Activated T-helper 2 cell treated with anti-CD3 and anti-CD28 coated beads, Interferon-gamma antibody, Interleukin-2, Interleukin-4, amounts not matched to agents 10 μg/mL and 5 μg/mL and 100 μg/mL, durations not matched to agents 14 hours and 24 hours and 36 hours (primary cell): ENCODE results near the gene DTD1. TPM values are rescaled to one million over a fixed set of nuclear protein-coding genes. Genes with fewer than 3 reads are reported as not detected.

Experiments
- DNase-seq: peaks from one replicate; pipeline ENCODE4 v3.0.0; 2021; ENCODE audit warnings: low spot score
- H3K27ac Mint-ChIP-seq: one replicate; pipeline ENCODE4 v1.8.0; 2021; ENCODE audit warnings: mixed read lengths
- H3K27me3 Mint-ChIP-seq: one replicate; pipeline ENCODE4 v1.8.0; 2021; ENCODE audit warnings: low read depth, mixed read lengths
- H3K36me3 Mint-ChIP-seq: one replicate; pipeline ENCODE4 v1.8.0; 2021; ENCODE audit warnings: low read depth, mixed read lengths
- H3K4me1 Mint-ChIP-seq: one replicate; pipeline ENCODE4 v1.8.0; 2021; ENCODE audit warnings: low read depth, mixed read lengths
- H3K4me3 Mint-ChIP-seq: one replicate; pipeline ENCODE4 v1.8.0; 2021; ENCODE audit warnings: low read depth, mild to moderate bottlenecking, moderate library complexity, mixed read lengths
- H3K9me3 Mint-ChIP-seq: one replicate; pipeline ENCODE4 v1.8.0; 2021; ENCODE audit warnings: mixed read lengths
- intact Hi-C: fragments of 100-400 bp; cut with micrococcal nuclease; formaldehyde crosslinking; loops from one replicate; pipeline ENCODE4 v1.15.1; 2023
- total RNA-seq: library from RNA; stranded (reverse); gene quantifications from 2 replicates; pipeline ENCODE4 v1.2.3, GENCODE V29; 2022

Gene DTD1
- total RNA-seq, 1 donor from 2014 or later: 50.3 TPM

DNA sequence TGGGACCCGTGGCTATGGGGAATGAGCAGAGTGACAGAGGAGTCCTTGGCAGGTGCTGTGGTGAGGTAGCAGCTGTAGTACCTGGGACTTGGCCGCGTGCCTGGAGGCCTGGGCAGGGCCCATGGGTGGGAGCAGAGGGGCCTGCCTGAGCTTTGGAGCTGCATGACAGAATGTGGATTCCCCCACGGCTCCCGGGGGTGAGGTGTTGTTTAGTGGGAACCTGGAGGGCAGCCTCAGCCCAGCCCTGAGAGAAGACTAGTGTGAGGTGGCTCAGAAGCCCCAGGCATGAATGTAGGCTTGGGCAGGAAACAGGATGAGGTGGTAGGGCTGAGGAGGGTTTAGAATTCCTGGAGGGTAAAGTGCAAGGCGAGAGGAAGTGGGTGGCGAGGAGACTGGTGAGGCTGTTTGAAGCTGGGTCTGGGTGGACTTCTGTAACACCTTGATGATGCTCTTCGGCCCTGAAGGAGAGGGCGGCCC, 139.2 kb downstream of the DTD1 start:
- DNase-seq: no peak
- intact Hi-C loops: no loop called here
- Mint-ChIP-seq H3K9me3 (no peaks in the 10 kb centered on the region), H3K27me3 (no peaks in the 10 kb centered on the region), H3K4me3 (no peak overlapping the region), H3K27ac (no peak overlapping the region), H3K4me1 (peaks cover 7% of the 10 kb centered on the region), H3K36me3 (no peaks in the 10 kb centered on the region)

DNA sequence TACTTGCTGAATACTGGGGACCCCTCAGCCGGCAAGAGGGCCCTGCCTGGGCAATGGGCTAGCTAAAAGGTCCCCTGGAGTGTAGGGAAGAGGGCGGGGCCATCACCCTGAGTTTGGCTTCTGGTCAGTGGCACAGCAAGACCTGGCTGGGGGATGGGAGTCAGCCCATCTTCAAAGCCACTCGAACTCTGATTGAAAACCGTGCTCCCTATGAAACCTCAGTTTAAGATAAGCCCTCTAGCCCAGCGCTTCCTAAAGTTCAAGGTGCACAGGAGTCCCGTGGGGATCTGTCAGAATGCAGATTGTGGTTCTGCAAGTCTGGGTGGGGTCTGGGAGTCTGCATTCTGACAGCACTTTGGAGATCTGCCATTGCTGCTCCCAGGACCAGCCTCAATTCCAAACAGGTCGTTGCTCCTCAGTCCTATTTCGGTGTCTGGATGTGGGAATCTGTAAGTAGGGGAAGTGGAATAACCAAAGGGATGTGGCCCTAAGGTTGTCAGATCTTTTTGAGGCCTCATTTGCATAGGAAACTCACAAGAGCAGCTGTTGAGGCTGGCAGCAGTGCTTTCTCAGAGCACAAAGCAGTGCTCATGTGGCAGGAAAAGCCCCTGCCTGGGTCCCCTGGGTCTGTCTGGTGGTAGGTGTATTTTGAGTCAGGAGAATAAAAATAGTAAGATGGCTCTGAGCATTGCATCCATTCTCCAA, 140.5 kb downstream of the DTD1 start:
- Mint-ChIP-seq H3K27me3 (no peaks in the 10 kb centered on the region), H3K27ac (no peak overlapping the region), H3K9me3 (no peaks in the 10 kb centered on the region), H3K4me3 (no peak overlapping the region), H3K36me3 (no peaks in the 10 kb centered on the region), H3K4me1 (peaks cover 7% of the 10 kb centered on the region)
- no peak for DNase-seq
- intact Hi-C loops: no loop called here

DNA sequence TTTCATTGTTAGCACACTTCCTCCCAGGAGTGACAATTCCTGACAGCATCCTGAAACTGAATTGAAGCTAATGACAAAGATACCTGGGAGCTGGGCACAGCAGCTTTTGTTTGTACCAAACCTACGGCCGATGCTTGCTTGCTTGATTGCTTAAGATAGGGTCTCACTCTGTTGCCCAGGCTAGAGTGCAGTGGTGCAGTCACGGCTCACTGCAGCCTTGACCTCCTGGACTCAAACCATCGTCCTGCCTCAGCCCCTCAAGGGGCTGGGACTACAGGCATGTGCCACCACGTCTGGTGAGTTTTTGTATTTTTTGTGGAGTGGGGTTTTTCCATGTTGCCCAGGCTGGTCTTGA, 141.0 kb downstream of the DTD1 start:
- Mint-ChIP-seq H3K9me3 (no peaks in the 10 kb centered on the region), H3K36me3 (no peaks in the 10 kb centered on the region), H3K27ac (no peak overlapping the region), H3K4me1 (peaks cover 7% of the 10 kb centered on the region), H3K4me3 (no peak overlapping the region), H3K27me3 (no peaks in the 10 kb centered on the region)
- DNase-seq: no peak
- intact Hi-C loops: no loop called here

DNA sequence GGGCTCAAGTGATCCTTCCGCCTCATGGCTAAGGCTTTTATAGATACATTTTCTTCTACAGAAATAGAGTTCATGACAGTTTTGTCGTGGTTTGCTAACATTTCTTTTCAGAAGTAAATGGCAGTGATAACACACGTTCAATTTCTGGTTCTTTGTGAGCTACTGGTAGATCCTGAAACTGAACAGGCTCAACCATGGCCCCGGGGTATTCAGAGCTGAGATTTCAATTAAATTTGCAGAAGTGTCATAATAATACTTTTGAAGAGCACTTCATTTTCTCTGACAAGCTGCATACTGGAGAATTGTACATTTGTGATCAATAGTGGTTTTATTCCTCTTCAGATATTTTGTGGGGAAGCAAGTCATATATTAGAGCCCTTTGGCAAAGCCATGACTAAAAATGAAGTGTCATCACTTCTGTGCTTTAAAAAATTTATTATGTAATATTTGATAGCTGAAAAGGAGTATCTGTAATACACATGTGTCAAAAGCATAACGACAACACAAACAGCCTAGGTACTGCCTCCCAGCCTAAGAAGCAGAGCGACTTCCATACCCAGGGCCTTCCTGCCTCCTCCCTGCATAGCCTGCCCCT, 141.5 kb downstream of the DTD1 start:
- intact Hi-C loops: no loop called here
- Mint-ChIP-seq H3K27me3 (no peaks in the 10 kb centered on the region), H3K9me3 (no peaks in the 10 kb centered on the region), H3K4me1 (peaks cover 7% of the 10 kb centered on the region), H3K27ac (no peak overlapping the region), H3K36me3 (no peaks in the 10 kb centered on the region), H3K4me3 (no peak overlapping the region)
- DNase-seq: no peak

DNA sequence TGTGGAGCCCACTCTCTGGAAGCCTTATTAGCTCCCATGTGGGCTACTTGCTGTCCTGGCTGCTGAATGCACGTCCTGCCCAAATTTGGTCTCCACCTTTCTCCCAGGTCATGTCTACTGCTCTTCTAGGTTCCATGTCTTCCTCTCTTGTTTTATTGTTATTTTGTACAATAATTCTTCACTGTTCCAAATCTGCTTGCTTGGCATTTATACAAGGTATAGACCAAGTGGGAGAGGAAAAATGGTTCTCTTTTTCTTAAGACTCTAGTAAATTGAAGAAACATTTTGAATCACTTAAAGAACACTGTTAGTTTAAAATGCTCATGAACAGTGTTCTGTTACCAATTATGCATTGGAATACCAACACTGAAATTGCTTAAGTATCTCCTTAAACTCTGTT, 144.1 kb downstream of the DTD1 start:
- intact Hi-C loops: no loop called here
- H3K27me3 Mint-ChIP-seq: no peaks in the 10 kb centered on the region
- DNase-seq: no peak
- H3K36me3 Mint-ChIP-seq: no peaks in the 10 kb centered on the region
- no peak overlapping the region for H3K4me3 Mint-ChIP-seq
- no peaks in the 10 kb centered on the region for H3K9me3 Mint-ChIP-seq
- H3K4me1 Mint-ChIP-seq: peaks cover 6% of the 10 kb centered on the region
- H3K27ac Mint-ChIP-seq: no peak overlapping the region

DNA sequence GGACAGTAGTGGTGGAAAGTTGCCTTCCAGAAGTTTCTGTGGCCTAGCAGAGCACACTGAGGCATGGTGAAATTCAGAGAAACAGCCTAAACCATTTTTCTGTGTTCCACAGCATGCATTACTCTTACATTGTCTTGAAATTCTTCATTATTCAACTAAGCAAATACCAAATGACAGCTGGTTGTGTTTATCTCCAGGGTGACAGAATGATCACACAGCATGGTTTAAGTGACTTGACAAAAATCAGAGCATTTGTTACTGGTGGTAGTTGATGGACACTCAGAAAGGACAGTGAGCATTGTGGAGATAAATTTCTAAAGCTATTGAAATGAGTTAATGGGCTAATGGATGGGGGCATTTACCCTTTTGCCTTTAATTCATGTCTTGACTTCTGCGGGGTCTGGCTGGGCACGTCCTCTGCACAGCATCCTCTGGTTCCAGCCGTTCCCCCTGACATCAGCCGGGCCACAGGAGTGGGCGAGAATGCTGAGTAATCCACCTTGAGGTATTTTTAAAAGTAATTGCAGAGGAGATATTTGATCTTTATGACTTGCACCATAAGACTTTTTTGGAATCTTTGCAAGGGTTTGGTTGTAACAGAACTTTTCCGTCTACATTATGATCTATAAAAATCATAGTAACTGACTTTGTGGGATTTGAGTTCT, 146.8 kb downstream of the DTD1 start:
- intact Hi-C loops: no loop called here
- H3K4me3 Mint-ChIP-seq: no peak overlapping the region

DNA sequence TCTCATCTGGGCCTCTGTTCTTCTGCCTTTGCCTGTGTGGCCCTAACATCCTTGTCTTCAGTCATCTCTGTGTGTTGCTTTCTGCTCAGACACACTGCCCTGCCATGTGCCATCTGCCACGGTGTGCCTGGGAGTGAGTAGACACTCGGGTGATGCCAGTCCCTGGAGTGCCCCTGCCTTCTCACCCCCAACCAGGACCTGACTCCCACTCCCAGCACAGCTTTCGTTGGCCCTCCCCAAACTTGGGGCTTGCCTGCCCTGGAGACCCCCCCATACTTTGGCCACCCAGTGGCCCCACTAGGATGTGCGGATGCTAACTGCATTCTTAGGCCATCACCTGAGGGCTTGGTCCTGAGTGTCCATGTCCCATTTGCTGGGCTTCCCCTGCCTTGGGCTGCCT, 149.3 kb downstream of the DTD1 start:
- Mint-ChIP-seq H3K4me1 (no peaks in the 10 kb centered on the region), H3K27ac (no peak overlapping the region), H3K4me3 (no peak overlapping the region), H3K9me3 (no peaks in the 10 kb centered on the region), H3K27me3 (no peaks in the 10 kb centered on the region), H3K36me3 (no peaks in the 10 kb centered on the region)
- intact Hi-C loops: no loop called here
- DNase-seq: no peak

More for the DNA sequence above, 146.8 kb downstream of the DTD1 start:
- Mint-ChIP-seq H3K27me3 (no peaks in the 10 kb centered on the region), H3K36me3 (no peaks in the 10 kb centered on the region), H3K27ac (no peak overlapping the region), H3K4me1 (peaks cover 2% of the 10 kb centered on the region), H3K9me3 (no peaks in the 10 kb centered on the region)
- no peak for DNase-seq

DNA sequence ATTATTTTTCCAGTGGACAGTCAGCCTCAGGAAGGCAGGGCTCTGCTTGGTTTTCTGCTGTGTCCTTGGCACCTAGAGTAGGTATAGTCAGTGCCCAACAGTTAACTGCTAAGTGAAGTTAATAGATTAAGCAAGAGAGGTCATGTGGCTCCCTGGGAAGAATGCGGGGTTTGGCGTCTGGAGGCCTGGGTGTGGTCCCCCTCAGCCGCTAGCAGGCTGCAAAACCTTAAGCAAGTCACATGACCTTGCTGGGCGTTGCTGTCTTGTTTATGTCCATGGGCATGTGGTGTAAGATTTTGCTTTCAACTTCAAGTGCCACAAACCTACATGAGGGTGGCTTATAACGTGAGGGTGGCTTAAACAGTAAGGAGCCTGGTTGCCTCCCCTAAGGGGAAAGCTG, 150.2 kb downstream of the DTD1 start:
- Mint-ChIP-seq H3K4me1 (no peaks in the 10 kb centered on the region), H3K27ac (no peak overlapping the region), H3K4me3 (no peak overlapping the region), H3K9me3 (no peaks in the 10 kb centered on the region), H3K27me3 (no peaks in the 10 kb centered on the region), H3K36me3 (no peaks in the 10 kb centered on the region)
- intact Hi-C loops: no loop called here
- no peak for DNase-seq

DNA sequence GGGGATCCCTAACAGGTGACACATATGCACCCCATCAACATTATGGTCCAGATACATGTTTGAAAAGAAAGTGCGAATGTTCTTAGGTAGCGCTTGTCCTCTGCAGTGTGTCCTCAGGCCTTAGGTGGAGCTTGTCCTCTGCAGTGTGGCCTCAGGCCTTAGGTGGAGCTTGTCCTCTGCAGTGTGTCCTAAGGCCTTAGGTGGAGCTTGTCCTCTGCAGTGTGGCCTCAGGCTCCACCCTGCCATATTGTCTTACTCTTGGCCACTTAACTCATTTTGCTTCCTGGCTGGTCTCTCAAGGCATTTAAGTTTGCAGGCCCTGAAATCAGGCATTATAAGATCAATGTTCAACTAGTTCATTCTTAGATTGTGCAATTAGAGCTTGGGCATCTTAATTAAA, 151.0 kb downstream of the DTD1 start:
- intact Hi-C loops: no loop called here
- no peak overlapping the region for H3K4me3 Mint-ChIP-seq

DNA sequence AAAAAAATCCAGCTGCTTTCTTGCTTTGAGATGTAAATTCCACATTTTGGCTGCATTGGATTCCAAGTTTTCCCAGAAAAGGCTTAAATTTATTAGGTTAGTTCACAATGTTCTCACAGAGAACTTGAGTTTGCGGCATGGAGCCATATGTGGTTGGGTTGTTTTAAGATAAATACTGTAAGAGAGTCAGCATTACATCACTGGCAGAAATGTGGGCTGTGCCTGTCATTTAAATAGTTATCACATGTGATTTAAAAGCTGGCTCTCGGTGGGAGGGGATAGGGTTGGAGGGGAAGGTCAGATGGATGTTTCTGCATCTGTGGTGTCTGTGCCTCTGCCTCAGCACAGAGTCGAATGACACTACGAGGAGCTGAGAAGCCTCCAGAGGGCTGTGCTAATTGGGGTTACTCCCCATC, 151.9 kb downstream of the DTD1 start:
- DNase-seq: no peak
- Mint-ChIP-seq H3K27me3 (no peaks in the 10 kb centered on the region), H3K4me1 (no peaks in the 10 kb centered on the region), H3K9me3 (no peaks in the 10 kb centered on the region), H3K4me3 (no peak overlapping the region), H3K36me3 (no peaks in the 10 kb centered on the region), H3K27ac (no peak overlapping the region)
- intact Hi-C loops: no loop called here

More for the DNA sequence above, 151.0 kb downstream of the DTD1 start:
- no peaks in the 10 kb centered on the region for H3K9me3 Mint-ChIP-seq
- no peak overlapping the region for H3K27ac Mint-ChIP-seq
- no peaks in the 10 kb centered on the region for H3K4me1 Mint-ChIP-seq
- no peaks in the 10 kb centered on the region for H3K36me3 Mint-ChIP-seq
- no peaks in the 10 kb centered on the region for H3K27me3 Mint-ChIP-seq
- no peak for DNase-seq

DNA sequence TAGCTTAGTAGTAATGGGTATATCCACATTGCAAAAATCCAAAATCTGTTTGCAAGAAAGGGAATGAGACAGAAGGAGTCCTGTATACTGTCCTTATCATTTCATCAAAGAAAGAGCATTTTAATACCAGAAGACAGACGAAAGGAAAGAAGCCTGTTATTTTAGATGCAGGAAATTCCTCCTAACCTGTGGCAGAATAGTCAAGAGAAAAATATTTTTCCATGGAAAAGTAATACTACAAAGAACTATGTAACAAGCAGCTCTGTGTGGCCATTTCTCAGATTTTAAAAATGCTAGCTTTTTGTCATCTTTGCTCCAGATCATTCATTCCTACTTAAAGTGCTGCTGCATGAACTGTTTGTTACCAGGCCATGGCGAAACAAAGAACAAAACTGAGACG, 152.9 kb downstream of the DTD1 start:
- no peaks in the 10 kb centered on the region for H3K4me1 Mint-ChIP-seq
- intact Hi-C loops: no loop called here
- no peaks in the 10 kb centered on the region for H3K27me3 Mint-ChIP-seq
- H3K27ac Mint-ChIP-seq: no peak overlapping the region
- H3K36me3 Mint-ChIP-seq: no peaks in the 10 kb centered on the region
- H3K9me3 Mint-ChIP-seq: no peaks in the 10 kb centered on the region
- DNase-seq: no peak
- H3K4me3 Mint-ChIP-seq: no peak overlapping the region

DNA sequence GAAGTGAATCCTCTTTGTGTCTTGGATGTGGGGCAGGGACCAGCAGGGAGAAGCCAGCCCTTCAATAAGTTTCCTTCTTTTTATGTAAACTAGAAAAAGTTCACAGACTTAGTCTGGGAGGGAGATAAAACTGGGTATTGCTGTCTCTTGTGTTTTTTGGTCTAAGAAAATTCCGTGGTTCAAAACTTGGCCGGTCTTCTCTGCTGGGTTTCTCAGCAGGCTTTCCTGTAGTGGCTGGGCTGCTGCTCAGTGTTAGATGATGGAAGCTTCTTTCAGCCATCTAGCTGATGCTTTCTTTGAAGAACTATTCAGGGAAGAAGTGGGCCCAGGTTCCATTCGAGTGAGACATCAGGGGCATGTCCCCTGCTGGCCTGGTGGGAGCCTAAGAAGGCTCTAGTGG, 155.0 kb downstream of the DTD1 start:
- H3K4me3 Mint-ChIP-seq: no peak overlapping the region
- H3K27ac Mint-ChIP-seq: no peak overlapping the region
- H3K9me3 Mint-ChIP-seq: no peaks in the 10 kb centered on the region
- intact Hi-C loops: no loop called here
- no peaks in the 10 kb centered on the region for H3K27me3 Mint-ChIP-seq
- DNase-seq: no peak
- H3K36me3 Mint-ChIP-seq: no peaks in the 10 kb centered on the region
- H3K4me1 Mint-ChIP-seq: no peaks in the 10 kb centered on the region

DNA sequence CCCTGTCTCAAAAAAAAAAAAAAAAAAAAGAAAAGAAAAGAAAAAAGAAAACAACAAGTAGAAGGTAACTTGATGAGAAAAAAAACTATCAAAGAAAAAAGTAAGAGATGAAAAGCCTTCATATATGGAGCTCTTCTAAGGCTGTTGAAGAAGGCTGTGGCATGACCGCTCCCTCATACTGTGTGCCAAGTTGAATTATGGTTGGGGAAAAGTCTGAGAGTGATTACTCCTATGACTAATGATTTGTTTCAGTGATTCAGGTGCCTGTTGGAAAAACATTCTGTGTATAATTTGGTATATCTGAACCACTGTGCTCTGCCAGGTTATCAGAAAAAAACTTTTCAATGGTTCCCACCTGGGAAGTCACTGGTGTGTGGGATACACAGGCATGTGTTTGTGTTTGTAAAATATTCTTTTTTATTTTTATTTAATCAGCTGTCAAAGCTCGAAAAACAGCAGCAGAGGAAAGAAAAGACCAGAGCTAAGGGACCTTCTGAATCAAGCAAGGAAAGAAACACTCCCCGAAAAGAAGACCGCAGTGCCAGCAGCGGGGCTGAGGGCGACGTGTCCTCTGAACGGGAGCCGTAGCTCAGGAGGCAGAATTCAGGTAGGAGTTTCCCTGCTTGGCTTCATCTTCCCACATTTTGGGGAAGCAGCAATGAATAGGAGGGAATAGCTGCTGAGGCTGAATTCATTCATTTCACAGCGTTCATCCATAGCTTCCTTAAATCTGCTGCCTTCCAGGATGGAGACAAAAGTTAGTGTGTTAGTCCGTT, 156.0 kb downstream of the DTD1 start:
- no peaks in the 10 kb centered on the region for H3K36me3 Mint-ChIP-seq
- H3K27me3 Mint-ChIP-seq: no peaks in the 10 kb centered on the region
- H3K4me1 Mint-ChIP-seq: no peaks in the 10 kb centered on the region
- H3K4me3 Mint-ChIP-seq: no peak overlapping the region
- H3K9me3 Mint-ChIP-seq: no peaks in the 10 kb centered on the region
- DNase-seq: no peak
- H3K27ac Mint-ChIP-seq: no peak overlapping the region
- intact Hi-C loops: no loop called here
